Cardiac septum (tissue), 1 donor: ENCODE measurements around the gene AADAT. TPM values are rescaled to one million over a fixed set of nuclear protein-coding genes. Genes with fewer than 3 reads are reported as not detected.

Experiments used
- total RNA-seq: library from RNA; stranded (reverse); fragmentation: NEBNext Ultra II Directional; extraction: Animal tissue kit (Norgen Biotek cat#: 25700); gene quantifications from one replicate; pipeline ENCODE4 v1.2.1, GENCODE V29; 2021
- donor health status: DM: no; HTN: no; CAD: no.

AADAT gene
- total RNA-seq, 1 donor from 2014 or later, result 2.0 TPM

Other genes starting within 250 kb of the AADAT start
- gene MFAP3L, start 63.6 kb downstream of the AADAT start, total RNA-seq, result 1.2 TPM